HG03558 (cell line): ENCODE data around the gene ITPR3.

ENCODE experiments used
- ATAC-seq: cut with Tn5 transposase; IDR thresholded peaks from one replicate; pipeline ENCODE4 v1.9.1; 2021; ENCODE audit warnings: moderate number of reproducible peaks; ENCODE audit not compliant: unreplicated experiment; ENCODE audit errors: extremely low read depth

Gene ITPR3

DNA sequence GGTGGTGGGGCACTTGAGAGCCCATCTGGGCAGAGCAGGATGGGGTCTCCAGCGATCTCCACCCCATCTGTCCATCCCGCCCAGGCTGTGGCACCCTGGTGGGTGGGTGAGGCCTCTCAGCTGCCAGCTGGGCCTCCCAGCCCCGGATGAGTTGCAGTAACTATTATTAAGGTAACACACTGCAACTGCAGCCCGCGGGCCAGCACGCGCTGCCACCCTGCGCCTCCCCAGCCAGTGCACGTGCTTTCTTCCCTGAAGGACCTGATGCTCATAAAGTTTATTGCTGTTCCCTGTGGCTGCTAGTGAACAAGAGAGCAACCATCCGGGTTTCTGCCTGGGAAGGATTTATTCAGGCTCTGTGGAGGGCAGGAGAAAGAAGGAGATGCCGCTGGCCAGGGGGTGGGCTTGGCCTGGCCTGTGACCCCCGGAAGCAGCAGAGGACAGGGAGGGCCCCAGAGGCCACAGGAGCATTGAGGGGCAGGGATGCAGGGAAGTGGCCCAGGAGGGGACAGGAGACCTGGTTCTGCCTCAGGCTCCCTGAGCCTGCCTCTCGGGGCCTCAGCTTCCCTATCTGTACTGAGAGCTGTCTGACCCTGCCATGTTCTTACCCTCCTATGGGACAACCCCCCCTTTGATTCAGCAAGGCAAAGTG lies 123.9 kb downstream of the ITPR3 start:
- ATAC-seq: no peak

DNA sequence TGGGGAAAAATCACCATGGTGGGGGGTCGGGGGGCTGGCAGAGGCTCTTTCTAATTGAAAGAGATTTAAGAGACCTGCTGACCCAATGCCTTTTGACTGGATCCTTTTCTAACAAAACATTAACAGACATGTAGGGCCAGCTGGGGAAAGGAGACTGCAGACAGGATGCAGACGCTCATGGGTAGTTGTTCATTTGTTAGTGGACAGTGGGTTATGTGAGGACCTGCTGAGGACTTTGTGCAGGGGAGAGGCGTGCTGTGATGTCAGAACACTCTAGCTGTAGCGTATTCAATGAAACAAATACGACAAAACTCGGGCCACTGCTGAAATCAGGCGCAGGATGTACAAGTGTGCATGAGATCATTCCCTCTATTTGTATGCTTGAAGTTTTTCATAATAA lies 124.4 kb downstream of the ITPR3 start:
- no peak for ATAC-seq
